Measurements from ENCODE around the gene AGBL4.

GRCh38 chr1:49136738-49137251, 887.0 kb downstream of the AGBL4 start:
- no peak for TF ChIP-seq POLR2A (IDR thresholded peaks at IDR 0.05)
- TF ChIP-seq, protein P1, sequence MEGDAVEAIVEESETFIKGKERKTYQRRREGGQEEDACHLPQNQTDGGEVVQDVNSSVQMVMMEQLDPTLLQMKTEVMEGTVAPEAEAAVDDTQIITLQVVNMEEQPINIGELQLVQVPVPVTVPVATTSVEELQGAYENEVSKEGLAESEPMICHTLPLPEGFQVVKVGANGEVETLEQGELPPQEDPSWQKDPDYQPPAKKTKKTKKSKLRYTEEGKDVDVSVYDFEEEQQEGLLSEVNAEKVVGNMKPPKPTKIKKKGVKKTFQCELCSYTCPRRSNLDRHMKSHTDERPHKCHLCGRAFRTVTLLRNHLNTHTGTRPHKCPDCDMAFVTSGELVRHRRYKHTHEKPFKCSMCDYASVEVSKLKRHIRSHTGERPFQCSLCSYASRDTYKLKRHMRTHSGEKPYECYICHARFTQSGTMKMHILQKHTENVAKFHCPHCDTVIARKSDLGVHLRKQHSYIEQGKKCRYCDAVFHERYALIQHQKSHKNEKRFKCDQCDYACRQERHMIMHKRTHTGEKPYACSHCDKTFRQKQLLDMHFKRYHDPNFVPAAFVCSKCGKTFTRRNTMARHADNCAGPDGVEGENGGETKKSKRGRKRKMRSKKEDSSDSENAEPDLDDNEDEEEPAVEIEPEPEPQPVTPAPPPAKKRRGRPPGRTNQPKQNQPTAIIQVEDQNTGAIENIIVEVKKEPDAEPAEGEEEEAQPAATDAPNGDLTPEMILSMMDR (IDR thresholded peaks at IDR 0.05) = no peak

All from lower leg skin (tissue), 3 donors.